Measurements from ENCODE around the gene HOXA10. TPM values are rescaled to one million over a fixed set of nuclear protein-coding genes. Genes with fewer than 3 reads are reported as not detected.
A peak's percentile ranks its signal among the peaks of the same experiment; 100 is the strongest.

Gene HOXA10
- total and polyA plus RNA-seq, 3 experiments from 2014 or later = 0.09 TPM; not detected in 2

DNA sequence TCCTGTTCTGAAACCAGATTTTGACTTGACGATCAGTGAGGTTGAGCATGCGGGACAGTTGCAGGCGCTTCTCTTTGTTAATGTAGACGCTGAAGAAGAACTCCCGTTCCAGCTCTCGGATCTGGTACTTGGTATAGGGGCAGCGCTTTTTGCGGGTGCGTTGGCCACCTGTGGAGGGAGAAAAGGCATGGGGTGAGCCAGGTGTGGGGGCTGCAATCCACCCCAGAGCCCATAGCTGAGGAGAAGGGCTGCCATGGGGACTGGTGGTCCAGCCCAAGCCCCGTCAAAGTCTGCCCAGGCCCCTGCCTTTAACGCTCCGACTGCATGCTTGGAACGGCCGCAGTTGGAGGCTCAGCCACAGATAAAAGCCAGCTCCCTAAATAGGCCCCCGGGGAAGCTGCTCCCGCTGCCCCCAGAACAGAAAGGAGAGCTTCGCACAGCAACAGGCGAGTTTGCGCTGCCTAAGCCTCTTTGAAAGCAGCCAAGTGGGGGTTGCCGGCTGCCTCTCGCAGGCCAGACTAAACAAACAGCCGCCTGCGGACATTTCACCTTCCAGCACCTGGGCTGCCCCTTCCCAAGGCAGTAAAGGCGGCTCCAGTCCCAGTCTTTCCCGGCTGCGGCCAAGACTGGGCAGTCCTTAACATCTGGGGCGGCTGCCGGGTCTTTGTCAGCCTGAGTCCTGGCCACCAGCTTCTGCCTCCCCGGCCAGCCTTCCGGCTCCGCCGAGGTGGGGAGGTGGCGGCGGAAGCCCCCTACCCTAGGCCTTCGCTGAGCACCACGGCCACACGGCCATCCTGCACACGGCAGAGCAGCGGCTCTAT, 9.0 kb upstream of the HOXA10 start:
- peaks cover 76% of the 10 kb centered on the region for H3K27me3 ChIP-seq (ENCODE audit: insufficient read depth, low read length, poor library complexity, severe bottlenecking)
- ChIA-PET POLR2A (no interaction called here), CTCF (interaction anchor here (0.8 to 2.5 kb wide), 6 partner anchors 10 to 32 kb away, joined by 3 to 9 read pairs (median 4); no protein-coding TSS in a partner anchor)
- H3K9me3 Mint-ChIP-seq = peaks cover 0 to 7% (median 0%) of the 10 kb centered on the region in 5 donors
- peaks cover 43% of the 10 kb centered on the region for H3K4me1 ChIP-seq (ENCODE audit: insufficient read depth, low read length)
- H3K4me3 Mint-ChIP-seq = peak overlapping the region in 5 of 7 donors; percentile 5 to 88 (median 45)
- no peak overlapping the region for H3K27ac ChIP-seq (ENCODE audit: low read depth, low read length)
- H3K4me3 ChIP-seq (ENCODE audit: low read length) = no peak overlapping the region
- peaks cover 41 to 50% (median 48%) of the 10 kb centered on the region in 3 donors for H3K4me1 Mint-ChIP-seq
- no peaks in the 10 kb centered on the region for H3K36me3 Mint-ChIP-seq
- H3K27me3 Mint-ChIP-seq = peaks cover 78 to 87% of the 10 kb centered on the region in 2 donors
- H3K9me3 ChIP-seq (ENCODE audit: low read length) = no peaks in the 10 kb centered on the region
- peak overlapping the region in 1 of 8 donors; percentile 1 for H3K27ac Mint-ChIP-seq
- DNase-seq = peak in 1 of 5 donors; percentile 36
- no peaks in the 10 kb centered on the region for H3K36me3 ChIP-seq (ENCODE audit: insufficient read depth, low read length)

DNA sequence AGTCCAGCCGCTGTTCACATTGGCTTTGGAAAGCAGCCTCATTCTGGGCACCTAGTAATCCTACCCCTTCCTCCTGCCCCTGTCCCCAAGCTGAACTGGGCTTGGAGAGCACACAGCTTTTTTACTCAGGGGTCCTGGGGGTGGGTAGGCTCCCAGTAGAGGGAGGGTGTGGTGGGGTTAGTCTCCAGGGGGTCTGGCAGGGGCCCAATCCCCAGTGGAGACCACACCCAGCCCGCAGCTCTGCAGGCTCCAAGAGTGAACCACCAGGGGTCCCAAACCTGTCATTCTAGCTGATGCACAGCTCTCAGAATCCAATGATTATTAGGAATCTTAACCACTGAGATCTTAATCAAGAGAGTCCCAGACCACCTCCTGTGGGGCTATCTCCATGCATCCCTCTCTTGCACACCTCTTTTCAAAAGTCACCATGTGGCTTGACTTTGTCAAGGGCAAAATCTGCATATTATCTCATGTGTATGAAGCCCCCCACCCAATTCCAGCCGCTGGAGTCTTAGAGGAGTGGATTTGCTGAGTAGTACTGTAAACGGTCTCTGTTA, 8.2 kb upstream of the HOXA10 start:
- H3K9me3 ChIP-seq (ENCODE audit: low read length) = no peaks in the 10 kb centered on the region
- peak in 1 of 5 donors; percentile 9 for DNase-seq
- Mint-ChIP-seq H3K4me3 (peak overlapping the region in 1 of 7 donors; percentile 61), H3K27me3 (peaks cover 71 to 87% of the 10 kb centered on the region in 2 donors), H3K4me1 (peaks cover 36 to 43% (median 41%) of the 10 kb centered on the region in 3 donors), H3K9me3 (peaks cover 0 to 7% (median 0%) of the 10 kb centered on the region in 5 donors), H3K27ac (peak overlapping the region in 1 of 8 donors; percentile 1), H3K36me3 (no peaks in the 10 kb centered on the region)
- H3K27me3 ChIP-seq (ENCODE audit: insufficient read depth, low read length, poor library complexity, severe bottlenecking) = peaks cover 69% of the 10 kb centered on the region
- H3K4me1 ChIP-seq (ENCODE audit: insufficient read depth, low read length) = peaks cover 35% of the 10 kb centered on the region
- ChIA-PET CTCF (interaction anchor here (0.8 to 1.0 kb wide), 4 partner anchors 9 to 31 kb away, joined by 3 to 4 read pairs (median 3); no protein-coding TSS in a partner anchor), POLR2A (interaction anchor here (0.6 kb wide), 1 partner anchor 22 kb away, joined by 3 read pairs; no protein-coding TSS in a partner anchor)
- no peak overlapping the region for H3K4me3 ChIP-seq (ENCODE audit: low read length)
- H3K36me3 ChIP-seq (ENCODE audit: insufficient read depth, low read length) = no peaks in the 10 kb centered on the region
- H3K27ac ChIP-seq (ENCODE audit: low read depth, low read length) = no peak overlapping the region

DNA sequence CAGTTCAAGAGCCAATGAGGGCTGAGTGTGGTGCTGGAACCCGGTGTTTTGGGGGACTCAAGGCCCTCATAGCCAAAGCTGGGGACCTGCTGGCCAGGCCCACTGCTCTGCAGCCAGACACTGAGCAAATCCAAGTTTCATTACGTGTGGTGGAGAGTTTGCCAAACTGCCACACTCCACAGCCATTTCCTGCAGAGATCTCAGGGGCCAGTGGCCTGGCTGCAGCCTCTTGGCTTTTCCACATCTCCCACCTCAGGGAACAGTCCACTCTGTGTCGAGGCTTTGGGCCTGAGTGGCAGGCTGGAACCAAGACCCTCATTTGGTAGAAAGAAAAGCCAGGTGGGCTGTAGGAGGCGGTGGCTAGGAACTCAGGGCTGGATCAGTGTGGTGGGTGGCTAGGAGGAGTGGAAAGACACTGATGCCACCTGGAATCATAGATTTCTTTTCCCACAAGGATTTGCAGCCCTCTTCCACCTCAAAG, 7.7 kb upstream of the HOXA10 start:
- no peaks in the 10 kb centered on the region for H3K36me3 ChIP-seq (ENCODE audit: insufficient read depth, low read length)
- H3K9me3 Mint-ChIP-seq = peaks cover 0 to 7% (median 0%) of the 10 kb centered on the region in 5 donors
- H3K9me3 ChIP-seq (ENCODE audit: low read length) = no peaks in the 10 kb centered on the region
- no peak overlapping the region for H3K27ac ChIP-seq (ENCODE audit: low read depth, low read length)
- peaks cover 66 to 85% of the 10 kb centered on the region in 2 donors for H3K27me3 Mint-ChIP-seq
- ChIA-PET POLR2A (interaction anchor here (0.6 kb wide), 1 partner anchor 23 kb away, joined by 3 read pairs; no protein-coding TSS in a partner anchor), CTCF (interaction anchor here (0.9 kb wide), 1 partner anchor 14 kb away, joined by 4 read pairs; no protein-coding TSS in a partner anchor)
- peak overlapping the region in 1 of 8 donors; percentile 70 for H3K27ac Mint-ChIP-seq
- peak overlapping the region in 1 of 7 donors; percentile 61 for H3K4me3 Mint-ChIP-seq
- DNase-seq = peak in 1 of 5 donors; percentile 17
- peaks cover 33 to 40% (median 35%) of the 10 kb centered on the region in 3 donors for H3K4me1 Mint-ChIP-seq
- no peaks in the 10 kb centered on the region for H3K36me3 Mint-ChIP-seq
- H3K4me3 ChIP-seq (ENCODE audit: low read length) = no peak overlapping the region
- H3K4me1 ChIP-seq (ENCODE audit: insufficient read depth, low read length) = peaks cover 33% of the 10 kb centered on the region
- peaks cover 64% of the 10 kb centered on the region for H3K27me3 ChIP-seq (ENCODE audit: insufficient read depth, low read length, poor library complexity, severe bottlenecking)

DNA sequence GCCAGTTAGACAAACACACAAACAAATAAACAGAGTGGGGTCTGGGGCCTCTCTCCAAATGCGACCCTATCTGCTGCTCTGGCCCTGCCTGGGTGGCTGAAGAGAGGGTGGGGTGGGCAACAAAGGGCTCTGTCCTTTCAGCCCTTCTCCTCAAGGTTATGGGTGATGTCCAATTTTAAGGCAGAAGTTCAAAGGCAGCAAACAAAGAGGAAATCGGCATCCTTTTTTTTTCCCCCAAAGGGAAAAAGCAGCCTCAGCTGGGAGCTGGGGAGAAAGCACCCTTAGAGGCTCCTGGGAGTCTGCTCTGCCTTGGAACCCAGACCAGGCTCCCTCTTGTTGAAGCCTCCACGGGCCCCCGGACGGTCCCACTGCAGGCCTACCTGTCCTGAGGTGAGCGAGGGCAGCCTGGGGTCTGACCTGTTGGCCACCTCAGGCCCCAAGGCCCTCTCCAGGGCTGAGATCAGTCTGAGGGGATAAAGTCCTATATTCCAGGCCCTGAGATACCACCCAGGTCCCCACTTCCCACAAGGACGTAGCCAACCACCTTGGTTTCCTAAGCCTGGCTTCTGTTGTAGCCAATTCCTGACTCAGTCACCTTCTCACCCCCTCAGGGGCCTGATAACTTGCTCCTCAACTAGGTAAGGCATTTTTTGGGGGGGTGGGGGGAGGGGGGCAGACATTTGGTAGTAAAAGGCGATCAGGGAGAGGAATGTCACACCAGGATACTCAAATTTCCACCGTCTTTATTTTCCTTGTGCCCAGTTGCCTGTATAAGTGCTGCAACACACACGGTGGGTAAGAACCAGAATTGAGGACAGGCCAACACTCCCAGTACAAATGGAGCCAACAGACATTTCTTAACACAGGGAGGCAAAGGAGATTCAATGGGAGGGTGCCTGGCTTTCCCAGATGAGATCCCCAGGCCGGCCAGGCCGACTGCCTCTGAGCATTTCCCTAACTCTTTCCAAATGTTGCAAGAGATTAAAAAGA, 6.6 kb upstream of the HOXA10 start:
- ChIA-PET CTCF (interaction anchor here (0.6 to 5.2 kb wide), 15 partner anchors 8 to 1324 kb away, joined by 3 to 31 read pairs (median 5); partner anchors contain the start of gene HOXA7), POLR2A (no interaction called here)
- Mint-ChIP-seq H3K4me1 (peaks cover 25 to 32% (median 26%) of the 10 kb centered on the region in 3 donors), H3K4me3 (peak overlapping the region in 2 of 7 donors; percentile 24 to 61), H3K36me3 (no peaks in the 10 kb centered on the region), H3K27me3 (peaks cover 59 to 85% of the 10 kb centered on the region in 2 donors), H3K27ac (peak overlapping the region in 1 of 8 donors; percentile 70), H3K9me3 (peaks cover 0 to 5% (median 0%) of the 10 kb centered on the region in 5 donors)
- peaks cover 53% of the 10 kb centered on the region for H3K27me3 ChIP-seq (ENCODE audit: insufficient read depth, low read length, poor library complexity, severe bottlenecking)
- H3K36me3 ChIP-seq (ENCODE audit: insufficient read depth, low read length) = no peaks in the 10 kb centered on the region
- no peak overlapping the region for H3K4me3 ChIP-seq (ENCODE audit: low read length)
- no peaks in the 10 kb centered on the region for H3K9me3 ChIP-seq (ENCODE audit: low read length)
- DNase-seq = peak in 1 of 5 donors; percentile 25
- H3K4me1 ChIP-seq (ENCODE audit: insufficient read depth, low read length) = peaks cover 26% of the 10 kb centered on the region
- no peak overlapping the region for H3K27ac ChIP-seq (ENCODE audit: low read depth, low read length)

DNA sequence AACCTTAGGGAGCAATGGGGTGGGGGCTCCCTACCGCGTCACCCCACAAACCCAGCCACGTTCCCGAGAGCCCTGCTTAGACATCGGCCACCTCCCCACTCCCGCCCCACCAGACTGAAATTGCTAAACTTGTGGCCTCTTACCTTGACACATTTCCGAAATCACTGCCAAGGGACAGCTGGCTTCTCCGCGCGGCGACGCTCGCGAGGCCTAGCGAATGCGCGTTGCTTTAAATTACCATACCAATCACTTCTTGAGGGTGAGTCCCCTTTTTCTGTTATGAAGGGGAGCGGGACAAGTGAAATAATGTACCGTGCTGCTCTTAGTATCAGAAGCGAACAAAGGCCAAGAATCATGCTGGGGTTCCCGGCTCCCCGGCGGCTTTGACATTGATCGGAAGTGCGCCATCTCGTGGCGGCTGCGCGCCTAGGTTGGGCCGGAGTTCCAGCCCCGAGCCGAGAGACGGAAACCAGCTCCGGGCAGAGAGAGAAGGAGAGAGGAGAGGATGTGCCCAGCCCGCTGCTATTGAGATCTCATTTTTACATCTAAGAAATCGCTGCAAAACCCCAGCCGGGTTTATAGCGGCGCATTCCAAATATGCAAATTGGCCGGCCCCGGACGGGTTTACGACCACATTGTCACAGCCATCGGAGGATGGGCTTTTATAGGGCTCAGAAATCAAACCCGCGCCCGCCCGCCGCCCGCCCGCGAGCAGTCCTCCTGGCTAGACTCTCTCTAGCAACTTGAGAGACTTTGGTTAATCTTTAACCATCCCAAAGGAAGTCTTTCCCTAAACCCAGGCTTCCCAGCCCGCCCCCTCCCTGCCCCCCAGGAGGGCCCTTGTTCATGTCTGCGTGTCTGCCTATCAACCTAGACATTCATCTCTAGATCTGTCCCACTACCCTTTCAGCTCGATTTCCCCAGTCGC, 5.6 kb upstream of the HOXA10 start:
- no peaks in the 10 kb centered on the region for H3K36me3 Mint-ChIP-seq
- peak overlapping the region in 5 of 7 donors; percentile 4 to 45 (median 29) for H3K4me3 Mint-ChIP-seq
- H3K27me3 ChIP-seq (ENCODE audit: insufficient read depth, low read length, poor library complexity, severe bottlenecking) = peaks cover 50% of the 10 kb centered on the region
- peaks cover 59 to 85% of the 10 kb centered on the region in 2 donors for H3K27me3 Mint-ChIP-seq
- H3K4me1 Mint-ChIP-seq = peaks cover 16 to 25% (median 18%) of the 10 kb centered on the region in 3 donors
- no peak overlapping the region for H3K4me3 ChIP-seq (ENCODE audit: low read length)
- peak overlapping the region in 1 of 8 donors; percentile 44 for H3K27ac Mint-ChIP-seq
- peaks cover 16% of the 10 kb centered on the region for H3K4me1 ChIP-seq (ENCODE audit: insufficient read depth, low read length)
- H3K27ac ChIP-seq (ENCODE audit: low read depth, low read length) = no peak overlapping the region
- peak in 3 of 5 donors; percentile 40 to 58 (median 53) for DNase-seq
- H3K36me3 ChIP-seq (ENCODE audit: insufficient read depth, low read length) = no peaks in the 10 kb centered on the region
- peaks cover 0 to 3% (median 0%) of the 10 kb centered on the region in 5 donors for H3K9me3 Mint-ChIP-seq
- CTCF ChIA-PET = interaction anchor here (0.6 to 5.2 kb wide), 20 partner anchors 8 to 1323 kb away, joined by 3 to 31 read pairs (median 5); partner anchors contain the start of gene HOXA7
- POLR2A ChIA-PET = no interaction called here
- H3K9me3 ChIP-seq (ENCODE audit: low read length) = no peaks in the 10 kb centered on the region

DNA sequence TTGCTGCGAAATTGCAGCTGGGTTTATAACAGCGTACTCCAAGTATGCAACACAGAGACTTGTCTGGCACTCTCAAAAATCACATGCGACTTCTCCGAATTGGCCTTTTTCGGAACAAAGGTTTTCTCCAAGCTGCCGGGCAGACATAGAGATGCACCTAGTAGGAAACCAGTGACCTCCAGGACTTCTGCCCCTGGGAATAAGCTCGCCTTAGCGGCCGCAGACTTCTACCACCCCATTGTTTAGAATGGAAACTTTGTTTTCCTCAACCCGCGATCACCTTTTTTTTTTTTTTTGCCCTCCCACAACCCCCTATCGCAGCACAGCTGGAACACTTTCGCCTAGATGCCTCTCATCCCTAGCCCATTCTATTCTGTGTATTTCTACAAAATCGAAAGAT, 4.9 kb upstream of the HOXA10 start:
- Histone ChIP-seq H3K9me3 (ENCODE audit: low read length) (no peaks in the 10 kb centered on the region), H3K36me3 (ENCODE audit: insufficient read depth, low read length) (no peaks in the 10 kb centered on the region), H3K27me3 (ENCODE audit: insufficient read depth, low read length, poor library complexity, severe bottlenecking) (peaks cover 53% of the 10 kb centered on the region), H3K27ac (ENCODE audit: low read depth, low read length) (no peak overlapping the region), H3K4me3 (ENCODE audit: low read length) (no peak overlapping the region), H3K4me1 (ENCODE audit: insufficient read depth, low read length) (peaks cover 18% of the 10 kb centered on the region)
- peaks cover 0 to 2% (median 0%) of the 10 kb centered on the region in 5 donors for H3K9me3 Mint-ChIP-seq
- DNase-seq = peak in 1 of 5 donors; percentile 10
- ChIA-PET CTCF (interaction anchor here (0.9 to 5.2 kb wide), 19 partner anchors 8 to 1322 kb away, joined by 3 to 31 read pairs (median 5); partner anchors contain the start of gene HOXA7), POLR2A (no interaction called here)
- peaks cover 12 to 23% (median 14%) of the 10 kb centered on the region in 3 donors for H3K4me1 Mint-ChIP-seq
- H3K27ac Mint-ChIP-seq = peak overlapping the region in 1 of 8 donors; percentile 75
- peaks cover 62 to 82% of the 10 kb centered on the region in 2 donors for H3K27me3 Mint-ChIP-seq
- no peak overlapping the region for H3K4me3 Mint-ChIP-seq
- no peaks in the 10 kb centered on the region for H3K36me3 Mint-ChIP-seq
